K562 (cell line): ENCODE data around the gene DYNLT3. TPM values are rescaled to one million over a fixed set of nuclear protein-coding genes. Genes with fewer than 3 reads are reported as not detected.

Experiments used
- ARID1B ChIP-seq: fragments of 450-650 bp; IDR thresholded peaks from 2 replicates; pipeline ENCODE4 v1.6.1; 2016; ENCODE audit warnings: antibody characterized with exemption, mild to moderate bottlenecking, inconsistent platforms
- CEBPB ChIP-seq: fragments of 450-650 bp; IDR thresholded peaks from 2 replicates; pipeline ENCODE4 v1.6.1; 2016; ENCODE audit warnings: missing genetic modification characterization, missing compliant biosample characterization
- CSDE1 ChIP-seq, 2 experiments: fragments of 450-650 bp; IDR thresholded peaks; 2 replicates each; pipeline ENCODE4 v1.6.1; 2016; ENCODE audit warnings: mild to moderate bottlenecking in 1 of 2
- JUN ChIP-seq, 2 experiments: sonication (generic) in 1 of 2; formaldehyde crosslinking in 1 of 2; IDR thresholded peaks; 2 replicates each; pipeline versions ENCODE4 v1.6.1 to v1.8.0; 2012 to 2022; ENCODE audit warnings: borderline replicate concordance in 2 of 2, mild to moderate bottlenecking in 2 of 2, improper control_type of control experiment in 1 of 2, low read depth in 1 of 2, low read length in 1 of 2, missing genetic modification reagents in 1 of 2
- LARP7 ChIP-seq: fragments of 450-650 bp; IDR thresholded peaks from 2 replicates; pipeline ENCODE4 v1.6.1; 2016
- MAFF ChIP-seq: IDR thresholded peaks from 2 replicates; pipeline ENCODE4 v1.6.1; 2012; ENCODE audit warnings: low read length, improper control_type of control experiment
- NELFE ChIP-seq: IDR thresholded peaks from 2 replicates; pipeline ENCODE4 v1.6.1; 2011; ENCODE audit warnings: mild to moderate bottlenecking; ENCODE audit not compliant: insufficient read depth, insufficient read length
- TEAD4 ChIP-seq, 2 experiments: sonication (generic) in 1 of 2; formaldehyde crosslinking in 1 of 2; IDR thresholded peaks; 2 replicates each; pipeline versions ENCODE4 v1.6.1 to v1.8.0; 2012 to 2022; ENCODE audit warnings: borderline replicate concordance in 1 of 2, inconsistent platforms in 1 of 2, low read length in 1 of 2, mild to moderate bottlenecking in 1 of 2, missing genetic modification reagents in 1 of 2
- ZNF347 ChIP-seq: fragments of 450-650 bp; formaldehyde crosslinking; IDR thresholded peaks from 2 replicates; pipeline ENCODE4 v1.4.0; 2020; ENCODE audit warnings: low read depth, mild to moderate bottlenecking, moderate library complexity
- ZNF384 ChIP-seq: IDR thresholded peaks from 2 replicates; pipeline ENCODE4 v1.6.1; 2012; ENCODE audit warnings: low read depth, low read length, improper control_type of control experiment
- ZZZ3 ChIP-seq: fragments of 450-650 bp; IDR thresholded peaks from 2 replicates; pipeline ENCODE4 v1.6.1; 2016; ENCODE audit warnings: antibody characterized with exemption, mild to moderate bottlenecking, moderate library complexity
- polyA plus RNA-seq, 8 experiments: library from polyadenylated mRNA; depleted of rRNA in 4 of 8; stranded (reverse) in 5 of 8; unstranded in 3 of 8; fragments of >200 nt; fragmentation: Nextera tagmentation in 2 of 8; fragmentation: Illumina TruSeq in 1 of 8; extraction: Ambion mirVana in 2 of 8; extraction: Trizol in 1 of 8; gene quantifications; 2 replicates each; pipeline versions ENCODE4 v1.2.1 to v1.2.3, GENCODE V29; 2011 to 2014; ENCODE audit warnings: inconsistent platforms in 1 of 8, missing spikeins in 1 of 8
- total RNA-seq, 7 experiments: library from RNA; depleted of rRNA in 6 of 7; stranded (reverse); fragments of >200 nt in 6 of 7; fragmentation: Illumina TruSeq in 2 of 7; extraction: Trizol in 2 of 7; gene quantifications; 2 replicates each; pipeline versions ENCODE4 v1.2.1 to v1.2.3, GENCODE V29; 2011 to 2021; ENCODE audit warnings: low replicate concordance in 1 of 7
- TF ChIP-seq, protein P1 (sequence below), 2 experiments: fragments of 450-650 bp; IDR thresholded peaks; 2 replicates each; pipeline ENCODE4 v1.6.1; 2016; ENCODE audit warnings: mild to moderate bottlenecking in 2 of 2, borderline replicate concordance in 1 of 2, low read depth in 1 of 2, moderate library complexity in 1 of 2
- TF ChIP-seq, protein P2 (sequence below): fragments of 250-450 bp; sonication (Bioruptor Pico); IDR thresholded peaks from 2 replicates; pipeline ENCODE4 v1.4.0; 2020
- TF ChIP-seq, protein P3 (sequence below): sonication (generic); formaldehyde crosslinking; IDR thresholded peaks from 2 replicates; pipeline ENCODE4 v1.8.0; 2023; ENCODE audit warnings: mild to moderate bottlenecking, missing genetic modification reagents

The DYNLT3 gene
- total and polyA plus RNA-seq, 9 of the 15 experiments (the other 6 are each of a cell fraction or from before 2014, with no cell fraction given) = 4.5 to 17.5 (median 8.3) TPM

DNA sequence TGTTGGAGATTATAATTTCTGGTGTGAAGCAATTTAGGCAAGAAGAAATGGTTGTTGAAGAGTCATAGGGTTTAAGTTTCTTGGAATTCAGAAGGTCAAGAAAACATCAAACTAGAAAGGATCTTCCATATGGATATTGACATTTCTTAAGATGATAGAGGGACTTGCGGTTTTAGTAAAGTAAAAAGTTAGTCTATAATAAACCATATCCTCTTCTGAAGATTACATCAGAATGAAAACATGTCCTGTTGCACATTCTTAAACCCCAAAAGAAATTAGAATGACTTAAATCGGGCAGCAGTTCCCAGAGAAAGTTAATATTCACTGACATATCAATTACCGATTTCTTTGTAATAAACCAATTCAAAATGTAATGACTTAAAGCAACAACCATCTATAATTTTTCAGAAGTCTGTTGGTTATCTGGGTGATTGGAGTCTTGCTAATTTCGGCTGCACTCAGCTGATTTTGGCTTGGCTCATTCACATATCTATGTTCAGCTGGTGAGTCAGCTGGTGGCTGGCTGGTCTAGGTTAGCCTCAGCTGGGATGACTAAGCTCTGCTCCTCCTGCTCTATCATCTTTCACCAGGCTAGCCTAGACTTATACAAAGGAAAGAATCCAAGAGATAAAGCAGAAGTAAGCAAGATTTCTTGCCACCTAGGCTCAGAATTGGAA is 24.4 kb upstream of the DYNLT3 start (continued):
- TF ChIP-seq, protein P1, sequence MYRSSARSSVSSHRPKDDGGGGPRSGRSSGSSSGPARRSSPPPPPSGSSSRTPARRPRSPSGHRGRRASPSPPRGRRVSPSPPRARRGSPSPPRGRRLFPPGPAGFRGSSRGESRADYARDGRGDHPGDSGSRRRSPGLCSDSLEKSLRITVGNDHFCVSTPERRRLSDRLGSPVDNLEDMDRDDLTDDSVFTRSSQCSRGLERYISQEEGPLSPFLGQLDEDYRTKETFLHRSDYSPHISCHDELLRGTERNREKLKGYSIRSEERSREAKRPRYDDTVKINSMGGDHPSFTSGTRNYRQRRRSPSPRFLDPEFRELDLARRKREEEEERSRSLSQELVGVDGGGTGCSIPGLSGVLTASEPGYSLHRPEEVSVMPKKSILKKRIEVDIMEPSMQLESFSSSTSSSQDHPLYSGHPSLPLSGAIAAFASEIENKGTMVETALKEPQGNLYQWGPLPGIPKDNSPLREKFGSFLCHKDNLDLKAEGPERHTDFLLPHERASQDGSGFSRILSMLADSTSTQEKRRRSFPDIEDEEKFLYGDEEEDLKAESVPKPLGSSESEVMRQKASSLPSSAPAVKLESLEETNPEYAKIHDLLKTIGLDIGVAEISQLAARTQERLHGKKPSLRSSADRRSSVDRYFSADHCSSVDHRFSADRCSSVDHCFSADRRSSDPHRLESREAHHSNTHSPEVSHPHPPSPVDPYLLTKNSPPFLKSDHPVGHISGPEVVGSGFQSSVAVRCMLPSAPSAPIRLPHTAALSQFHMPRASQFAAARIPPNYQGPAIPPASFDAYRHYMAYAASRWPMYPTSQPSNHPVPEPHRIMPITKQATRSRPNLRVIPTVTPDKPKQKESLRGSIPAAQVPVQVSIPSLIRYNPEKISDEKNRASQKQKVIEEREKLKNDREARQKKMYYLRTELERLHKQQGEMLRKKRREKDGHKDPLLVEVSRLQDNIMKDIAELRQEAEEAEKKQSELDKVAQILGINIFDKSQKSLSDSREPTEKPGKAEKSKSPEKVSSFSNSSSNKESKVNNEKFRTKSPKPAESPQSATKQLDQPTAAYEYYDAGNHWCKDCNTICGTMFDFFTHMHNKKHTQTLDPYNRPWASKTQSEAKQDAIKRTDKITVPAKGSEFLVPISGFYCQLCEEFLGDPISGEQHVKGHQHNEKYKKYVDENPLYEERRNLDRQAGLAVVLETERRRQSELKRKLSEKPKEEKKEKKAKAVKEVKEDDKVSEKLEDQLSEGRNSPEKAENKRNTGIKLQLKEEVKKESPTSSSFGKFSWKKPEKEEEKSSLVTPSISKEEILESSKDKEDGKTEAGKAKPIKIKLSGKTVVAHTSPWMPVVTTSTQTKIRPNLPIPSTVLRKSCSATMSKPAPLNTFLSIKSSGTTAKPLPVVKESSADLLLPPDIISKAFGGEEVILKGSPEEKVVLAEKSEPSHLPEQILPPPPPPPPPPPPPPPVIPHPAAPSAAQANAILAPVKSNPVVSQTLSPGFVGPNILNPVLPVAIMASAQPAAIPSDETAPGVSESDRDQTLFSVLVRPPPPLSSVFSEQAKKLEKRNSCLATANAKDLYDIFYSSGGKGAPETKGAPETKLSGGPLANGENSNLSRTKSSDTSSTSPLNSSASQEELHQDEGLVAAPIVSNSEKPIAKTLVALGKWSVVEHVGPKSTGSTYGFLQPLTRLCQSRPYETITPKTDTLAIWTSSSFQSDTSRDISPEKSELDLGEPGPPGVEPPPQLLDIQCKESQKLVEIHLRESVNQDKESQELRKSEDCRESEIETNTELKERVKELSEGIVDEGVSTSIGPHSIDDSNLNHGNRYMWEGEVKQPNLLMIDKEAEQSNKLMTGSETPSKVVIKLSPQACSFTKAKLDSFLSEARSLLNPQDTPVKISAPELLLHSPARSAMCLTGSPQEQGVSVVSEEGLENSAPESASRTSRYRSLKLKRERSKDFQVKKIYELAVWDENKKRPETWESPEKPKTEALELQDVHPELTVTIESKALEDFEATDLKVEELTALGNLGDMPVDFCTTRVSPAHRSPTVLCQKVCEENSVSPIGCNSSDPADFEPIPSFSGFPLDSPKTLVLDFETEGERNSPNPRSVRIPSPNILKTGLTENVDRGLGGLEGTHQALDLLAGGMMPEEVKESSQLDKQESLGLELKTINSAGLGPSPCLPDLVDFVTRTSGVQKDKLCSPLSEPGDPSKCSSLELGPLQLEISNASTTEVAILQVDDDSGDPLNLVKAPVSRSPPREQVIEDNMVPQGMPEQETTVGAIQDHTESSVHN (IDR thresholded peaks at IDR 0.05; ENCODE audit: borderline replicate concordance in 1 of 2, low read depth in 1 of 2) = peak in 1 of 2 experiments; percentile 99; a peak in 2 of 4 replicates
- no peak for TF ChIP-seq NELFE
- TF ChIP-seq, protein P2, sequence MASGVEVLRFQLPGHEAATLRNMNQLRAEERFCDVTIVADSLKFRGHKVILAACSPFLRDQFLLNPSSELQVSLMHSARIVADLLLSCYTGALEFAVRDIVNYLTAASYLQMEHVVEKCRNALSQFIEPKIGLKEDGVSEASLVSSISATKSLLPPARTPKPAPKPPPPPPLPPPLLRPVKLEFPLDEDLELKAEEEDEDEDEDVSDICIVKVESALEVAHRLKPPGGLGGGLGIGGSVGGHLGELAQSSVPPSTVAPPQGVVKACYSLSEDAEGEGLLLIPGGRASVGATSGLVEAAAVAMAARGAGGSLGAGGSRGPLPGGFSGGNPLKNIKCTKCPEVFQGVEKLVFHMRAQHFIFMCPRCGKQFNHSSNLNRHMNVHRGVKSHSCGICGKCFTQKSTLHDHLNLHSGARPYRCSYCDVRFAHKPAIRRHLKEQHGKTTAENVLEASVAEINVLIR = no peak
- no peak for TF ChIP-seq CEBPB (tag)
- TF ChIP-seq CSDE1 (IDR thresholded peaks at IDR 0.05) = no peak
- peak; percentile 72 for TF ChIP-seq MAFF
- TF ChIP-seq LARP7 = no peak
- no peak for TF ChIP-seq ZZZ3
- TF ChIP-seq ZNF384 = no peak
- peak; percentile 69; the same call in 1 of the 2 replicates for TF ChIP-seq JUN (IDR thresholded peaks at IDR 0.05; ENCODE audit: borderline replicate concordance, low read depth, low read length)
- no peak for TF ChIP-seq JUN (CRISPR knock-in tag; IDR thresholded peaks at IDR 0.05; ENCODE audit: borderline replicate concordance)
- TF ChIP-seq, protein P3, sequence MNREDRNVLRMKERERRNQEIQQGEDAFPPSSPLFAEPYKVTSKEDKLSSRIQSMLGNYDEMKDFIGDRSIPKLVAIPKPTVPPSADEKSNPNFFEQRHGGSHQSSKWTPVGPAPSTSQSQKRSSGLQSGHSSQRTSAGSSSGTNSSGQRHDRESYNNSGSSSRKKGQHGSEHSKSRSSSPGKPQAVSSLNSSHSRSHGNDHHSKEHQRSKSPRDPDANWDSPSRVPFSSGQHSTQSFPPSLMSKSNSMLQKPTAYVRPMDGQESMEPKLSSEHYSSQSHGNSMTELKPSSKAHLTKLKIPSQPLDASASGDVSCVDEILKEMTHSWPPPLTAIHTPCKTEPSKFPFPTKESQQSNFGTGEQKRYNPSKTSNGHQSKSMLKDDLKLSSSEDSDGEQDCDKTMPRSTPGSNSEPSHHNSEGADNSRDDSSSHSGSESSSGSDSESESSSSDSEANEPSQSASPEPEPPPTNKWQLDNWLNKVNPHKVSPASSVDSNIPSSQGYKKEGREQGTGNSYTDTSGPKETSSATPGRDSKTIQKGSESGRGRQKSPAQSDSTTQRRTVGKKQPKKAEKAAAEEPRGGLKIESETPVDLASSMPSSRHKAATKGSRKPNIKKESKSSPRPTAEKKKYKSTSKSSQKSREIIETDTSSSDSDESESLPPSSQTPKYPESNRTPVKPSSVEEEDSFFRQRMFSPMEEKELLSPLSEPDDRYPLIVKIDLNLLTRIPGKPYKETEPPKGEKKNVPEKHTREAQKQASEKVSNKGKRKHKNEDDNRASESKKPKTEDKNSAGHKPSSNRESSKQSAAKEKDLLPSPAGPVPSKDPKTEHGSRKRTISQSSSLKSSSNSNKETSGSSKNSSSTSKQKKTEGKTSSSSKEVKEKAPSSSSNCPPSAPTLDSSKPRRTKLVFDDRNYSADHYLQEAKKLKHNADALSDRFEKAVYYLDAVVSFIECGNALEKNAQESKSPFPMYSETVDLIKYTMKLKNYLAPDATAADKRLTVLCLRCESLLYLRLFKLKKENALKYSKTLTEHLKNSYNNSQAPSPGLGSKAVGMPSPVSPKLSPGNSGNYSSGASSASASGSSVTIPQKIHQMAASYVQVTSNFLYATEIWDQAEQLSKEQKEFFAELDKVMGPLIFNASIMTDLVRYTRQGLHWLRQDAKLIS (CRISPR knock-in tag) = no peak
- peak; percentile 82 for TF ChIP-seq ARID1B
- TF ChIP-seq TEAD4 (IDR thresholded peaks at IDR 0.05; ENCODE audit: low read length) = peak; percentile 82
- no peak for TF ChIP-seq TEAD4 (CRISPR knock-in tag; IDR thresholded peaks at IDR 0.05; ENCODE audit: borderline replicate concordance)
- TF ChIP-seq ZNF347 (CRISPR knock-in tag) = no peak
